Endothelial cell of umbilical vein (primary cell): Measurements from ENCODE around the gene ABCA7. TPM values are rescaled to one million over a fixed set of nuclear protein-coding genes. Genes with fewer than 3 reads are reported as not detected.

ENCODE experiments used
- BruUV-seq: library from RNA; stranded (reverse); fragments of 400-500 nt; replicated peaks from 2 replicates; lab custom pipeline; 2021; lab: Mats Ljungman, UMichigan
- CTCF ChIA-PET: fragments of 300-600, 350-600 bp; sonication (Branson Sonifier 250); formaldehyde crosslinking; loops from one replicate; lab custom pipeline; 2021; ENCODE audit warnings: antibody characterized with exemption, inconsistent platforms; lab: Charles Lee
- POLR2A ChIA-PET: fragments of 300-600, 350-600 bp; sonication (Branson Sonifier 250); formaldehyde crosslinking; loops from one replicate; lab custom pipeline; 2021; ENCODE audit warnings: antibody characterized with exemption, inconsistent platforms; lab: Charles Lee
- DNase-seq: peaks from one replicate; pipeline ENCODE4 v3.0.0-alpha.2; 2011; ENCODE audit warnings: low read depth, low spot score
- FAIRE-seq: peaks from 2 replicates; lab custom pipeline; 2011; peaks lifted over from hg19 to GRCh38; lab: Jason Lieb, UNC
- H2AFZ ChIP-seq: 2 replicates; pipeline ENCODE4 v1.6.0; 2012; ENCODE audit warnings: low read depth, low read length, control low read depth, inconsistent platforms
- H3K27ac ChIP-seq: 2 replicates; pipeline ENCODE4 v1.5.1; 2011; ENCODE audit warnings: low read depth, mild to moderate bottlenecking, control low read depth, low read length, moderate library complexity; ENCODE audit not compliant: insufficient read depth
- H3K27me3 ChIP-seq, 2 experiments: 2 replicates each; pipeline versions ENCODE4 v1.6.0 to v1.6.1; 2011; ENCODE audit warnings: low read length in 2 of 2, mixed read lengths in 1 of 2; ENCODE audit not compliant: control insufficient read depth in 2 of 2, insufficient read depth in 2 of 2
- H3K36me3 ChIP-seq, 2 experiments: 2 replicates in 1 of 2; 3 replicates in 1 of 2; pipeline ENCODE4 v1.5.1; 2011; ENCODE audit warnings: low read length in 2 of 2, mild to moderate bottlenecking in 1 of 2, moderate library complexity in 1 of 2; ENCODE audit not compliant: control insufficient read depth in 2 of 2, insufficient read depth in 2 of 2; ENCODE audit errors: extremely low read depth in 1 of 2
- H3K4me1 ChIP-seq: 3 replicates; pipeline ENCODE4 v1.5.1; 2011; ENCODE audit warnings: mild to moderate bottlenecking, low read length; ENCODE audit not compliant: control insufficient read depth, insufficient read depth; ENCODE audit errors: extremely low read depth
- H3K4me2 ChIP-seq: 2 replicates; pipeline ENCODE4 v1.6.1; 2011; ENCODE audit warnings: low read length, control low read depth, mixed read lengths; ENCODE audit not compliant: insufficient read depth
- H3K4me3 ChIP-seq, 3 experiments: fragments of 200-600 bp in 1 of 3; sonication (generic), shearing (Covaris generic) in 1 of 3; replicated peaks in 1 of 3; 2 replicates each; pipeline ENCODE4 v1.5.1; 2011 to 2016; ENCODE audit warnings: control low read depth in 3 of 3, low read length in 3 of 3, mild to moderate bottlenecking in 2 of 3, inconsistent platforms in 1 of 3, low read depth in 1 of 3, moderate library complexity in 1 of 3; ENCODE audit not compliant: insufficient read depth in 1 of 3
- H3K79me2 ChIP-seq: 2 replicates; pipeline ENCODE4 v1.6.0; 2012; ENCODE audit warnings: low read length, inconsistent platforms; ENCODE audit not compliant: control insufficient read depth, insufficient read depth
- H3K9ac ChIP-seq: replicated peaks from 2 replicates; pipeline ENCODE3; 2011; ENCODE audit warnings: low read length, control low read depth; ENCODE audit not compliant: insufficient read depth; ENCODE audit errors: extremely low read depth
- H3K9me1 ChIP-seq: replicated peaks from 3 replicates; pipeline ENCODE4 v1.6.0; 2011; ENCODE audit warnings: mild to moderate bottlenecking, low read length; ENCODE audit not compliant: control insufficient read depth, insufficient read depth; ENCODE audit errors: extremely low read depth
- H3K9me3 ChIP-seq: replicated peaks from 2 replicates; pipeline ENCODE4 v1.5.1; 2012; ENCODE audit warnings: low read length, inconsistent platforms; ENCODE audit not compliant: control insufficient read depth, insufficient read depth
- H4K20me1 ChIP-seq: replicated peaks from 2 replicates; pipeline ENCODE3; 2011; ENCODE audit warnings: mild to moderate bottlenecking, low read length; ENCODE audit not compliant: control insufficient read depth, insufficient read depth; ENCODE audit errors: extremely low read depth
- CTCF ChIP-seq, 2 donors: IDR thresholded peaks; 1 replicate in 1 of 2; 2 replicates in 1 of 2; pipeline ENCODE4 v1.5.1; 2011; ENCODE audit warnings: low read length in 2 of 2, mild to moderate bottlenecking in 2 of 2, moderate library complexity in 2 of 2, control low read depth in 1 of 2, inconsistent platforms in 1 of 2, low read depth in 1 of 2; ENCODE audit not compliant: insufficient read depth in 1 of 2; ENCODE audit errors: extremely low read depth in 1 of 2
- EZH2 ChIP-seq: IDR thresholded peaks from 2 replicates; pipeline ENCODE4 v1.6.1; 2012; ENCODE audit warnings: borderline replicate concordance, low read depth, mild to moderate bottlenecking, moderate library complexity, low read length, inconsistent platforms; ENCODE audit not compliant: severe bottlenecking
- FOS ChIP-seq: IDR thresholded peaks from 2 replicates; pipeline ENCODE4 v1.6.1; 2011; ENCODE audit warnings: mild to moderate bottlenecking, low read length, moderate library complexity, borderline replicate concordance; ENCODE audit not compliant: insufficient read depth
- GATA2 ChIP-seq: IDR thresholded peaks from 2 replicates; pipeline ENCODE4 v1.7.0; 2011; ENCODE audit warnings: low read depth, mild to moderate bottlenecking, moderate library complexity, mixed read lengths, low read length; ENCODE audit not compliant: insufficient read length, insufficient read depth
- JUN ChIP-seq: IDR thresholded peaks from 2 replicates; pipeline ENCODE4 v1.6.1; 2011; ENCODE audit warnings: borderline replicate concordance, low read depth; ENCODE audit not compliant: insufficient read length, insufficient read depth
- MAX ChIP-seq: IDR thresholded peaks from 2 replicates; pipeline ENCODE4 v1.6.1; 2011; ENCODE audit not compliant: insufficient read depth, insufficient read length
- MYC ChIP-seq: IDR thresholded peaks from one replicate; pipeline ENCODE4 v1.6.1; 2011; ENCODE audit warnings: mild to moderate bottlenecking, low read depth, low read length
- POLR2A ChIP-seq: IDR thresholded peaks from 2 replicates; pipeline ENCODE4 v1.6.1; 2012; ENCODE audit warnings: low read depth, mild to moderate bottlenecking, control low read depth, low read length
- POLR2AphosphoS5 ChIP-seq: IDR thresholded peaks from 2 replicates; pipeline ENCODE4 v1.6.1; 2012; ENCODE audit warnings: low read depth, mild to moderate bottlenecking, control low read depth, low read length, moderate library complexity; ENCODE audit not compliant: insufficient read depth
- dilution Hi-C: fragments of 300-500 bp; cut with MboI; formaldehyde crosslinking; loops from one replicate; pipeline ENCODE4 v1.15.0; 2019; ENCODE audit warnings: low sequenced_read_pairs; ENCODE audit not compliant: extremely low pct_ligation_motif_present
- intact Hi-C: fragments of 100-400 bp; cut with micrococcal nuclease; formaldehyde crosslinking; loops from one replicate; pipeline ENCODE4 v1.10.0; 2022
- polyA plus RNA-seq, 4 experiments: library from polyadenylated mRNA; depleted of rRNA in 3 of 4; stranded (reverse) in 3 of 4; unstranded in 1 of 4; fragments of >200 nt; gene quantifications; 2 replicates each; pipeline versions ENCODE4 v1.2.1 to v1.2.3, GENCODE V29; 2011 to 2012; ENCODE audit warnings: missing spikeins in 1 of 4
- total RNA-seq: library from RNA; stranded (reverse); gene quantifications from 2 replicates; pipeline ENCODE4 v1.2.3, GENCODE V29; 2021

ABCA7 gene
- total and polyA plus RNA-seq, 2 donors (not counting 3 experiments of a cell fraction or from before 2014, with no cell fraction given), result 5.7 to 9.8 TPM

DNA sequence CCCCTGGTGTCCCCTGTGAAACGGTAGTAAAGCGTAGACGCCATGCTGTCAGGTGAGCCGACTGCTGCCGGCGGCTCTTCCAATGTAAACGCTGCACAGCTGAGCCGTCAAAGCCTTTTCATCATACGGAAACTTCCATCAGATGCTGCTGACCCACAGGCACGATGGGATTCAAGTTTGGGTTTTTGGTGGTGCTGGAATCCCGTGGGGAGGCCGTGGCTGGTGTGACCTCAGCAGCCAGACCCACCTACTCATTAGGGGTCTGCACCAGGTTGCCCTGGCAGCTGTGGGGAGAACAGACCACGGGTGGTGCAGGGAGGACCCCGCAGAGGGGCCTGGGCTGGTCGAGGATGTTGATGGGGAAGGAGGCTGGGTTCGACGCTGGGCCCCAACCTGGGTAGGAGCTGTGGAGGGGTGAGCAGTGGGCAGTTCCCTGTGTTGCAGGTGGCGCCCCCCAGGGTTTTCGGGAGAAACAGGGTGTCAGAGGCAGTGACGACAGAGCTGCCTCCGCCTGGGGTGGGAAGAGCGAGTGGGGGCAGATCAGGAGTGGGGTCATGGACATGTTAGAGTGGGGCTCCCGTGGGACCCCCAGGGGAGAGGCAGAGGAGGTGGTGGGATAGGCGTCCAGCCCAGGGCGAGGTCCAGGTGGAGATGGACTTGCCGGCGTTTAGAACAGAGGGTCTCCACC, 33.1 kb upstream of the ABCA7 start:
- Histone ChIP-seq H3K4me2 (no peak overlapping the region), H3K9me1 (no peaks in the 10 kb centered on the region), H3K4me1 (no peaks in the 10 kb centered on the region), H3K36me3 (peaks cover under 1 to 6% of the 10 kb centered on the region in 2 experiments), H3K27ac (no peak overlapping the region), H3K9me3 (no peaks in the 10 kb centered on the region), H3K4me3 (no peak overlapping the region), H3K79me2 (no peaks in the 10 kb centered on the region), H4K20me1 (no peaks in the 10 kb centered on the region), H2AFZ (no peak overlapping the region), H3K27me3 (no peaks in the 10 kb centered on the region), H3K9ac (no peak overlapping the region)
- BruUV-seq, result no TSS peak
- dilution Hi-C loops, result no loop called here
- no peak for TF ChIP-seq POLR2A
- TF ChIP-seq MAX, result no peak
- TF ChIP-seq POLR2AphosphoS5, result no peak
- TF ChIP-seq GATA2, result no peak
- no peak for TF ChIP-seq MYC
- TF ChIP-seq JUN, result no peak
- TF ChIP-seq CTCF (IDR thresholded peaks at IDR 0.05; ENCODE audit: extremely low read depth in 1 of 2, insufficient read depth in 1 of 2, low read depth in 1 of 2, low read length in 2 of 2), result no peak
- no peak for TF ChIP-seq EZH2
- TF ChIP-seq FOS, result no peak
- intact Hi-C loops, result no loop called here
- DNase-seq (no peak), FAIRE-seq (no peak)
- ChIA-PET CTCF (no interaction called here), POLR2A (no interaction called here)
